Activated T-helper 9 cell treated with anti-CD3 and anti-CD28 coated beads, Interleukin-2, amount 50 U/mL, for 16 hours (primary cell): ENCODE results near the gene GALR3.

Source experiments
- DNase-seq: peaks from one replicate; pipeline ENCODE4 v3.0.0-alpha.2; 2020; ENCODE audit warnings: low read depth

The GALR3 gene

DNA sequence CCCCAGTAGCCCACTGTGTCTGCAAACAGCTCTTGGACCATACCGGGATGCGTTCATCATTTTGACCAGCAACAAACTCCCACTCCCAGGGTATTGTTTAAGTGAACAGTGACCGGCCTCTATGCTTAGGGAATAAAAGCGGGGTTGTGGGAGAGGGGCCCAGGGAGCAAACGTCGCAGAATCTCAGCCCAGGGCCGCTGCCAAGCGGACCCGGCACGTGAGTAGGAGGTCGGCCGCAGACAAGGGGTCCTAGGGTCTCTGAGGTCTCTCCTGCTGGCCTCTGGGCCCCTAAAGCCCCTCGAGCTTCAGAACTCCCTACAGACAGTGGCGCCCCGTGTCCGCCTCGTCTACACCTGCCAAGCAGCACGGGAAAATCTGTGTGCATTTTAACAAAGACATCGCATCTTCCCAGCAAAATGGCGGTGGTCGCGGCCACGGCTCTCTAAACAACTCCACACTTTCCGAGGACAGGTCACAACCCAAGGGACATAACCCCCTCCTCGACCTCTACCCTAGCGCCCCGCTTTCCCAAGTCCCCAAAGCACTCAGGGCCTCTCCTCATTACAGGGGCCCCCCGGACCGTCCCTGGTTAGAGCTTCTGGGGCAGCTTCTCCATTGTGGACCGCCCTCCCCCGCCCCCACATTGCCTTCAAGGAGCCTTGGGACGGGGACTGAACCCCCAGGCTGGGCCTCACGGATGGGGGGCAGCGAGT lies 19.4 kb upstream of the GALR3 start:
- no peak for DNase-seq

DNA sequence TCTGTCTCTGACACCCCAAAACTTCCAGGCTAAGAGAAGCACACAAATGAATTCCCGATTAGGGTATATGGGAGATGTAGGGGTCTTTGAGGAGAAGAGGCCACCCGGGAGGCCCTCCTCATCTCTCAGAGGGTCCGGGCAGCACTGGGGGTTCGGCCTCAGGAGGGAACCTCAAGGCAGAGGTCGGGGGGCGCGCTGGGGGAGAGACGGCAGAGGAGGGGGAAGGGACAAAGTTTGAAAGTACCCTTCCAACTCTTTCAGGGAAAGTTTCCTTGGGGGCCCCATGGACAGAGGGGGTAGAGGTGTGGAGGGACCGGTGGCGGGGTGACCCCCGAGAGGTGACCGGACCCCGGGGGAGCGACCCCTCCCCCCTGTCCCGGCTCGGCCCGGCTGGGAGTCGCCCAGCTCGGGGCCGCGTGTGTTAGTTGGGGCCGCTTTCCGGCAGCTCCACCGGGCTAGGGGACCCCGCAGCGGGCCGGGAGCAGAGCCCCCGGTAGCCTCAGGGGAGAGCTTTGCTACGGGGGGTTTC lies 18.8 kb upstream of the GALR3 start:
- DNase-seq = no peak

DNA sequence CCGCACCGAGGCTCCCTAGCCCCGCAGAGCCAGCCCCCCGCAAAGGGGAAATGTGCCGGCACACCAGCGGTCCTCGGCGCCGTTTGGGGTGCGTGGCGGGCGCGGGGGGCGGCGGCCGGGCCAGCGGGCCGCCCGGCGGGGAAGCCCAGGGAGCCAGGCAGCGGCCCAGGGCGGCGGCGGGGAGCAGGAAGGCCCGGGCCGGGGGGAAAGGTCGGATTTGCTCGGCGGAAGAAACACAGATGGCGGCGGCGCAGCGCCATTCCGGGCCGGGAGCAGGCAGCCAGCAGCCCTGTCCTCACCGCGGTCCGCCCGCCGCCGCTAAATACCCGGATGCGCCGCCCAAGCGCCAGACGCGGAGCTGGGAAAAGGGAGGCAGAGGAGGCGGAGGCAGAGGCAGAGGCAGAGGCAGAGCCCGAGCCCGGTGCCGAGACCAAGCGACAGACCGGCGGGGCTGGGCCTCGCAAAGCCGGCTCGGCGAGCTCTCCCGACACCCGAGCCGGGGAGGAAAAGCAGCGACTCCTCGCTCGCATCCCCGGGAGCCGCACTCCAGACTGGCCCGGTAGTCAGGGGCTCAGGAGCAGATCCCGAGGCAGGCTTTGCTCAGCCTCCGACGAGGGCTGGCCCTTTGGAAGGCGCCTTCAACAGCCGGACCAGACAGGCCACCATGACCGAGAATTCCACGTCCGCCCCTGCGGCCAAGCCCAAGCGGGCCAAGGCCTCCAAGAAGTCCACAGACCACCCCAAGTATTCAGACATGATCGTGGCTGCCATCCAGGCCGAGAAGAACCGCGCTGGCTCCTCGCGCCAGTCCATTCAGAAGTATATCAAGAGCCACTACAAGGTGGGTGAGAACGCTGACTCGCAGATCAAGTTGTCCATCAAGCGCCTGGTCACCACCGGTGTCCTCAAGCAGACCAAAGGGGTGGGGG lies 18.0 kb upstream of the GALR3 start:
- peak; percentile 46 for DNase-seq

DNA sequence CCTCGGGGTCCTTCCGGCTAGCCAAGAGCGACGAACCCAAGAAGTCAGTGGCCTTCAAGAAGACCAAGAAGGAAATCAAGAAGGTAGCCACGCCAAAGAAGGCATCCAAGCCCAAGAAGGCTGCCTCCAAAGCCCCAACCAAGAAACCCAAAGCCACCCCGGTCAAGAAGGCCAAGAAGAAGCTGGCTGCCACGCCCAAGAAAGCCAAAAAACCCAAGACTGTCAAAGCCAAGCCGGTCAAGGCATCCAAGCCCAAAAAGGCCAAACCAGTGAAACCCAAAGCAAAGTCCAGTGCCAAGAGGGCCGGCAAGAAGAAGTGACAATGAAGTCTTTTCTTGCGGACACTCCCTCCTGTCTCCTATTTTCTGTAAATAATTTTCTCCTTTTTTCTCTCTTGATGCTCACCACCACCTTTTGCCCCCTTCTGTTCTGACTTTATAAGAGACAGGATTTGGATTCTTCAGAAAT lies 17.3 kb upstream of the GALR3 start:
- no peak for DNase-seq

DNA sequence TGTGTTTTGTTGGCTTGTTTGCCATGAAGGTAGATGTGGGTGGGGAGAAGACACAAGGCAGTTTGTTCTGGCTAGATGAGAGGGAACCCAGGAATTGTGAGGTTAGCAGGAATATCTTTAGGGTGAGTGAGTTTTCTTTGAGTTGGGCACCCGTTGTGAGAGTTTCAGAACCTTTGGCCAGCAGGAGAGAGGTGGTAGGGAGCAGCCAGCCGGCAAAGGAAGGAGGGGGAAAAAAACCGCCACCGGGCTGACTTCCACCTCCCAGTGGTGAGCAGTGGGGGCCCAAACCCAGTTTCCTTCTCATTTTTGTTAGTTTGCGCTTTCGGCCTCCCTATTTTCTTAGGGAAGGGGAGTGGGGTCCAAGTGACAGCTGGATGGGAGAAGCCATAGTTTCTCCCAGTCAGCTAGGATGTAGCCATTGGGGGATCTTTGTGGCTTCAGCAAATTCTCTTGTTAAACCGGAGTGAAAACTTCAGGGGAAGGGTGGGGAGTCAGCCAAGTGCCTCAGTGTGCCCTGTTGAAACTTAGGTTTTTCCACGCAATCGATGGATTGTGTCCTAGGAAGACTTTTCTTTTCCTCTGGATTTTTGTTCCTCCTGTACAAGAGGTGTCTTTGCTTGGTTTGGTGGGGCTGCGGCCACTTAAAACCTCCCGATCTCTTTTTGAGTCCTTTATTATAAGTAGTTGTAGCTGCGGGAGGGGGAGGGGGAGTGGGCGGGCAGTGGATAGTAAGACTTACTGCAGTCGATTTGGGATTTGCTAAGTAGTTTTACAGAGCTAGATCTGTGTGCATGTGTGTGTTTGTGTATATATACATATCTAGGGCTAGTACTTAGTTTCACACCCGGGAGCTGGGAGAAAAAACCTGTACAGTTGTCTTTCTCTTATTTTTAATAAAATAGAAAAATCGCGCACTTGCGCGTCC lies 16.5 kb upstream of the GALR3 start:
- no peak for DNase-seq

GRCh38 chr22:37807410-37808293 lies 15.5 kb upstream of the GALR3 start, which contains the start of gene GCAT:
Gene GCAT (plus strand): TSS chr22:37807934. CDS start chr22:37807968, 34 bp downstream.
- DNase-seq = peak; percentile 76

- no peak for DNase-seq
These were observed 14.9 kb upstream of the GALR3 start for GRCh38 chr22:37808294-37808657.

GRCh38 chr22:37809672-37810333 lies 13.4 kb upstream of the GALR3 start:
- no peak for DNase-seq

DNA sequence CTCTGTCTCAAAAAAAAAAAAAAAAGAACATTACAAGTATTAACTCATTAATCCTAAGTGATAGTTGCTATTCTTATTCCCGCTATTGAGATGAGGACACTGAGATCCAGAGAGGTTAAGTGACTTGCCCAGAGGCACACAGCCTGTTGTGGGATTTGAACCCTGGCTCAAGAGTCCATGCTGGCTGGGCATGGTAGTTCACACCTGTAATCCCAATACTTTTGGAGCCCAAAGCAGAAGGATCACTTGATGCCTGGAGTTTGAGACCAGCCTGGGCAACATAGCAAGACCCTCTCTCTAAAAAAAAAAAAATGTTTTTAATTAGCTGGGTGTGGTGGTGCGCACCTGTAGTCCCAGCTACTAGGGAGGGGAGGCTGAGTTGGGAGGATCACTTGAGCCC lies 11.3 kb upstream of the GALR3 start:
- no peak for DNase-seq

GRCh38 chr22:37812869-37813678 lies 10.1 kb upstream of the GALR3 start:
- DNase-seq = no peak

DNA sequence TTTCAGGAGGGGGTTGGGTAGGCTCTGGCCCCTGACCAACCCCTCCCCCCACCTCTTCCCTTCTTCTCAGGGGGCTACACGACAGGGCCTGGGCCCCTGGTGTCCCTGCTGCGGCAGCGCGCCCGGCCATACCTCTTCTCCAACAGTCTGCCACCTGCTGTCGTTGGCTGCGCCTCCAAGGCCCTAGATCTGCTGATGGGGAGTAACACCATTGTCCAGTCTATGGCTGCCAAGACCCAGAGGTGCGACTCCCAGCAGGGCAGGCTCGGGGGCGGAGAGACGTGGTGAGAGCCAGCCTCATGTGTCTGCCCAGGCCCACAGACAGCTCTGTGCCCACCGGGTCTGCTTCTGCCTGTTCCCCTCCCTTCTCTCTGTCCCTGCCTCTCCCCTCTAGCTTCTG lies 7.6 kb upstream of the GALR3 start:
- DNase-seq = no peak

DNA sequence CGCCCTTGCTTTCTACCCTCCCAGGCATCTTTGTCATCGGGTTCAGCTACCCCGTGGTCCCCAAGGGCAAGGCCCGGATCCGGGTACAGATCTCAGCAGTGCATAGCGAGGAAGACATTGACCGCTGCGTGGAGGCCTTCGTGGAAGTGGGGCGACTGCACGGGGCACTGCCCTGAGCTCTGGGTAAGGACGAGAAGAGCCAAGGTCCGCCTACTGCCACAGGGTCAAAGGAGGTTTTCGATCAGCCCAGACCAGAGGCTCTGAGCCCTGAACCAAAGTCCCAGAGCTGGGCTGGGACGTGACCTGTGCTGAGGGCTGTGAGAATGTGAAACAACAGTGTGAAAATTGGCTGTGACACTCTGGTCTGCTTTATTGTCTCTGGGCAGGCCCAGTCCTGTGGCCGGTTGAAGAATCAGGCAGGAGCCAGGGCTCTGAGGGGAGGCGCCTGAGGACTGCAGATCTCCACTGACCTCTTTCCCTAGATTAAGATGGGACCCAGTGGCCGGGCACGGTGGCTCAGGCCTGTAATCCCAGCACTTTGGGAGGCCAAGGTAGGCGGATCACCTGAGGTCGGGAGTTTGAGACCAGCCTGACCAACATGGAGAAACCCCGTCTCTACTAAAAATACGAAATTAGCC lies 6.5 kb upstream of the GALR3 start:
- DNase-seq = no peak

GRCh38 chr22:37817705-37818408 lies 5.3 kb upstream of the GALR3 start:
- peak; percentile 71 for DNase-seq

GRCh38 chr22:37818409-37819104 lies 4.6 kb upstream of the GALR3 start:
- DNase-seq = peak; percentile 48

DNA sequence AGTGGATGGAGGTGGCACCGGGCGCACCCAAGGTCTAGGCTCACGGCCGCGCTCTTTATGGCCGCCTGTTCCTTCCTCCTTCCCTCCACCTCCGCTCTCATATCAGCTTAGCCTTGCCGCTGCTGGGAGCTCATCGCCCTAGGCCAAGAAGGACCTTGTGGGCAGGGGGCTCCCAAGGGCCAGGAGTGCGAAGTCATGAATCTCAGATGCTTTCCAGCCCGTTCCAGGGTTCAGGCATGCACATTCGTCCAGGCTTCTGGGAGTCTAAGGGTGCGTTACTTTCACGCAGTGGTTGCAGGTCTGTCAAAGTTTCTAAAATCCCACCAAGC lies 4.1 kb upstream of the GALR3 start:
- DNase-seq = no peak

DNA sequence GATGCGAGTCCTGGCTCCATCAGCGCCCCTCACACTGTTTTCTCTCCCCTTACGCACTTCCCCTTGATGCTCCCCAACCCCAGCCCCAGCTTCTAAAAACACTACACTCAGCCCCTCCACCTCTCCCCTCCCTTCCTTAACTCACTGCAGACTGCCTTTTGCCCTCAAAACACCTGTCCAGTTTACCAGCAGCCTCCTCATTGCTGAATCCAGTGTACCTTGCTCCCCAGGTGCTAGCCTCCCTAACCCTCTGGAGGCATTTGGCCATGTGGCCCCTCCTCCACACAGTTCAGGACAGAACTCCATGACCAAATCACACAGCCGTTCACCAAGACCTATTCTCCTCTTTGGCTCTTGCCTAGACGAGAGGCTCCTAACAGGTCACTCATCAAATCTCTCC lies 2.8 kb upstream of the GALR3 start:
- DNase-seq = no peak

- DNase-seq = no peak
These were observed 926 bp upstream of the GALR3 start for GRCh38 chr22:37822079-37822833.
